ENCODE results near the gene SYN1.

The SYN1 gene

DNA sequence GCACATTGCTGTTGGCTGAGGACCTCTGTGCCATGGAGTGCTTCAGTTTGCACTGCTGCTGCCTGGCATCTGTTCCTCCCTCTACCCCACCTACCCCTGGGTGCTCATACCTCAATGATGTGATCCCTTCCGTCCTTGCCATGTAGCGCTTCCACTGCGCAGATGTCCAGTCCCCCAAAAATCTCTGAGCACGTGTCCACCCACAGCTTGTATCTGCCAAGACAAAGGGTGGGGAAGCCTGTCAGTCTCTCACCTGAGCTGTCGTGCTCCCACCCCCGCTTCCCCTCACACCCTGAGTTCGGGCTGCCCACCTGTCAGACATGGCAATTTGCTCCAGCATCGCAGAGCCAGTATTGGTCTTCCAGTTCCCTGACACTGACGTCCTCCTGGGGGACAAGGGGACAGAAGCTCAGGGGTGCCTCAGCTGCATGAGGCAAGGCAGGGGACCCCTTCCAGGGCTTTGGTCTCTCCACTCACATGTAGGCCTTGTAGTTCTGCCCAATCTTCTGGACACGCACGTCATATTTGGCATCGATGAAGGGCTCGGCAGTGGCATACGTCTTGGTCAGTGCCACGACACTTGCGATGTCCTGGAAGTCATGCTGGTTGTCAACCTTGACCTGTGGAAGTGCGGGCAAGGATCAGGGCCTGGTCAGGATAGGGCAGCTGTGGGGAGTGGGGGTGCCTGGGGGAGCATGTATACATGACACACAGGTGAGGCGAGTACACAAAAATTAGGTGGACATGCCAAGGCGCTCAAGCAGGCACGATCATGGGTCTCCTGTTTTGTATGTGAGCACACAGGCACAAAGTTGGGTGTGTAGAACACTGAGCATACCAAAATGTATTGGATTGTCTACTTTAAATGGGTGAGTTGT lies 43.4 kb downstream of the SYN1 start:
- no peaks in the 10 kb centered on the region for H4K20me1 ChIP-seq (ENCODE audit: low read depth, low read length)
- no peak overlapping the region for H3K27ac ChIP-seq (ENCODE audit: low read depth, low read length)
- H3K9me2 ChIP-seq (replicated peaks; ENCODE audit: insufficient read depth, low read length), result no peaks in the 10 kb centered on the region
- H3K9me3 ChIP-seq (ENCODE audit: insufficient read depth, low read length), result no peaks in the 10 kb centered on the region
- TF ChIP-seq, protein P1, sequence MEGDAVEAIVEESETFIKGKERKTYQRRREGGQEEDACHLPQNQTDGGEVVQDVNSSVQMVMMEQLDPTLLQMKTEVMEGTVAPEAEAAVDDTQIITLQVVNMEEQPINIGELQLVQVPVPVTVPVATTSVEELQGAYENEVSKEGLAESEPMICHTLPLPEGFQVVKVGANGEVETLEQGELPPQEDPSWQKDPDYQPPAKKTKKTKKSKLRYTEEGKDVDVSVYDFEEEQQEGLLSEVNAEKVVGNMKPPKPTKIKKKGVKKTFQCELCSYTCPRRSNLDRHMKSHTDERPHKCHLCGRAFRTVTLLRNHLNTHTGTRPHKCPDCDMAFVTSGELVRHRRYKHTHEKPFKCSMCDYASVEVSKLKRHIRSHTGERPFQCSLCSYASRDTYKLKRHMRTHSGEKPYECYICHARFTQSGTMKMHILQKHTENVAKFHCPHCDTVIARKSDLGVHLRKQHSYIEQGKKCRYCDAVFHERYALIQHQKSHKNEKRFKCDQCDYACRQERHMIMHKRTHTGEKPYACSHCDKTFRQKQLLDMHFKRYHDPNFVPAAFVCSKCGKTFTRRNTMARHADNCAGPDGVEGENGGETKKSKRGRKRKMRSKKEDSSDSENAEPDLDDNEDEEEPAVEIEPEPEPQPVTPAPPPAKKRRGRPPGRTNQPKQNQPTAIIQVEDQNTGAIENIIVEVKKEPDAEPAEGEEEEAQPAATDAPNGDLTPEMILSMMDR (IDR thresholded peaks at IDR 0.05; ENCODE audit: insufficient read depth, low read length, poor library complexity, severe bottlenecking), result no peak
- TF ChIP-seq EZH2phosphoT487 (conservative IDR thresholded peaks at IDR 0.05; ENCODE audit: low read length), result no peak
- H2AFZ ChIP-seq (ENCODE audit: low read depth, low read length, severe bottlenecking), result no peak overlapping the region
- no peaks in the 10 kb centered on the region for H3K27me3 ChIP-seq (ENCODE audit: low read length)
- no peaks in the 10 kb centered on the region for H3F3A ChIP-seq (ENCODE audit: insufficient read depth)
- H3K36me3 ChIP-seq (ENCODE audit: low read length), result no peaks in the 10 kb centered on the region
- no peak overlapping the region for H3K9ac ChIP-seq (ENCODE audit: low read length)
- no peaks in the 10 kb centered on the region for H3K79me2 ChIP-seq (ENCODE audit: insufficient read depth, low read length)
- no peak overlapping the region for H3K4me2 ChIP-seq (ENCODE audit: low read depth, low read length, poor library complexity, severe bottlenecking)
- no peak overlapping the region for H3K4me3 ChIP-seq (ENCODE audit: insufficient read depth, low read length, poor library complexity, severe bottlenecking)

DNA sequence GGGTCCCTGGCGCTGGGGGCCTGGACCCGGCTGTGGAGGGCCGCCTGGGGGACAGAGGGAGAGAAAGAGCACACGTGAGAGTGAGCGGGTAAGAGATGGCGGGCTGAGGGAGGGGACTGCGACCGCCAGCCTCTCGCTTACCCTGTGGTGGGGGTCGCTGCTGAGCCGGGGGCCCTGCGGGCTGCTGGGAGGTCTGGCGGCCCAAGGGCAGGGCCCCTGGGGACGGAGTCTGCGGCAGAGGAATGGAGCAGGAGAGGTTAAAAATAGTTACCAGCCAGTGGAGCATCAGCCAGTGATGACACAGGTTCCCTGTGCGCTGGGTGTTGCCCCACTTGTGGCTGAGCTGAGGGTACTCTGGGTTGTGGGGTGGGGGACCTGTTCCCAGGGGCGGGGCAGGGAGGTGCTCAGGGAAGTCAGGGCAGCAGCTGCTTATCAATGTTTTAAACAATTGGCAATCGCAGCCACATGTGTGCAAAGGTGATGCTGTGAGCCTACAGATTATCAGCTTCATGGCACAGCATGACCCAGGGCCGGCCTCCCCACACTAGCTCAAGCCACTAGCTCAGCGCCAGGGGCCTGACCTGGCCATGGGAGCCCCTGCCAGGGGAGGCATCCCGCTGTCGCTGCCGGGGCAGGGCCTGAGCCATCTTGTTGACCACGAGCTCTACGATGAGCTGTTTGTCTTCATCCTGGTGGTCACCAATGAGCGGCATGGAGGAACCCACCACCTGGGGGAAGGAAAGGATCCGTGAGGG lies 44.9 kb downstream of the SYN1 start:
- Histone ChIP-seq H3K9me2 (replicated peaks; ENCODE audit: insufficient read depth, low read length) (no peaks in the 10 kb centered on the region), H3K27ac (ENCODE audit: low read depth, low read length) (no peak overlapping the region), H2AFZ (ENCODE audit: low read depth, low read length, severe bottlenecking) (no peak overlapping the region), H3K79me2 (ENCODE audit: insufficient read depth, low read length) (no peaks in the 10 kb centered on the region), H3F3A (ENCODE audit: insufficient read depth) (no peaks in the 10 kb centered on the region), H3K4me2 (ENCODE audit: low read depth, low read length, poor library complexity, severe bottlenecking) (no peak overlapping the region), H3K9me3 (ENCODE audit: insufficient read depth, low read length) (no peaks in the 10 kb centered on the region), H3K27me3 (ENCODE audit: low read length) (no peaks in the 10 kb centered on the region), H3K9ac (ENCODE audit: low read length) (no peak overlapping the region), H4K20me1 (ENCODE audit: low read depth, low read length) (no peaks in the 10 kb centered on the region), H3K4me3 (ENCODE audit: insufficient read depth, low read length, poor library complexity, severe bottlenecking) (no peak overlapping the region), H3K36me3 (ENCODE audit: low read length) (no peaks in the 10 kb centered on the region)
- TF ChIP-seq, protein P1 (IDR thresholded peaks at IDR 0.05; ENCODE audit: insufficient read depth, low read length, poor library complexity, severe bottlenecking), result no peak
- no peak for TF ChIP-seq EZH2phosphoT487 (conservative IDR thresholded peaks at IDR 0.05; ENCODE audit: low read length)

DNA sequence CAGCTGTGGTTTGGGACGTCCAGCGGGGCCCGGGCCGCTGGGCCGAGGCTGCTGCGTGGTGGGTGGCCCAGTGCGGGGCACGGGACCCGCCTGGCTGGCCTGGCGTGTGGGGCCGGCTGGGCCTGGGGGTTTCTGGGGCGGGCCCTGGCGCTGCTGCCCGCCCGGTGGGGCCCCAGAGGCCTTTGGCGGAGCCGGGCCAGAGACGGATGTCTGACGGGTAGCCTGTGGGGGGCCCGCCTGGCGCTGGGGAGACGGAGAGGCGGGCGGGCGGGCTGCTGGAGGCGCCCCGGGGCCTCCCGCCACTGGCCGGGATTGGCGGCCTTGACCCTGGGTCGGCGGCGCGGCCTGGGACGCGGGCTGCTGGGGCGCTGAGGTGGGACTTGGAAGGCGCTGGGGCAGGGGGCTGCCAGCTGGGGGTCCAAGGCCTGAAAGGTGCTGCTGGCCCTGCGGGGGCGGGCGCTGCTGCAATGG lies 45.5 kb downstream of the SYN1 start:
- H3K9me2 ChIP-seq (replicated peaks; ENCODE audit: insufficient read depth, low read length), result no peaks in the 10 kb centered on the region
- no peak overlapping the region for H3K27ac ChIP-seq (ENCODE audit: low read depth, low read length)
- no peaks in the 10 kb centered on the region for H3K36me3 ChIP-seq (ENCODE audit: low read length)
- no peaks in the 10 kb centered on the region for H3F3A ChIP-seq (ENCODE audit: insufficient read depth)
- H4K20me1 ChIP-seq (ENCODE audit: low read depth, low read length), result no peaks in the 10 kb centered on the region
- no peak for TF ChIP-seq EZH2phosphoT487 (conservative IDR thresholded peaks at IDR 0.05; ENCODE audit: low read length)
- TF ChIP-seq, protein P1 (IDR thresholded peaks at IDR 0.05; ENCODE audit: insufficient read depth, low read length, poor library complexity, severe bottlenecking), result no peak
- no peak overlapping the region for H2AFZ ChIP-seq (ENCODE audit: low read depth, low read length, severe bottlenecking)
- H3K27me3 ChIP-seq (ENCODE audit: low read length), result no peaks in the 10 kb centered on the region
- no peaks in the 10 kb centered on the region for H3K79me2 ChIP-seq (ENCODE audit: insufficient read depth, low read length)
- H3K4me2 ChIP-seq (ENCODE audit: low read depth, low read length, poor library complexity, severe bottlenecking), result no peak overlapping the region
- no peaks in the 10 kb centered on the region for H3K9me3 ChIP-seq (ENCODE audit: insufficient read depth, low read length)
- no peak overlapping the region for H3K9ac ChIP-seq (ENCODE audit: low read length)
- no peak overlapping the region for H3K4me3 ChIP-seq (ENCODE audit: insufficient read depth, low read length, poor library complexity, severe bottlenecking)

Measured in SU-DHL-6 (cell line).